Medulla oblongata (tissue), 1 donor: ENCODE data around the gene NUSAP1.
"Not testable (repeated sequence)": the region's sequence is repeated elsewhere in the genome, so short reads cannot be mapped to it uniquely, and the experiment has no call there.

Experiments used
- DNase-seq: peaks from one replicate; pipeline ENCODE4 v3.0.0-alpha.2; 2015; ENCODE audit errors: extremely low spot score

The NUSAP1 gene

DNA sequence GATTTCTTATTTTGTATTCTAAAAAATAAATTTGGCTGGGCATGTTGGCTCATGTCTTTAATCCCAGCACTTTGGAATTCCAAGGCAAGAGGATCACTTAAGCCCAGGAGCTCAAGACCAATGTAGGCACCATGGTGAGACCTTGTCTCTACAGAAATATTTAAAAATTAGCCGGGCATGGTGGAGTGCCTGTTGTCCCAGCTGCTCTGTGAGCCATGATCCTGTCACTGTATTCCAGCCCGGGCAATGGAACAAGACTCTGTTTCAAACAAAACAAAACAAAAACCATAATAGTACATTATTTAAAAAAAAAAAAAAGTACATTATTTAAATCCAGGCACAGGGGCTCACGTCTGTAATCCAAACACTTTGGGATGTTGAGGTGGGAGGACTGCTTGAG, 78.8 kb downstream of the NUSAP1 start:
- DNase-seq, result no peak

DNA sequence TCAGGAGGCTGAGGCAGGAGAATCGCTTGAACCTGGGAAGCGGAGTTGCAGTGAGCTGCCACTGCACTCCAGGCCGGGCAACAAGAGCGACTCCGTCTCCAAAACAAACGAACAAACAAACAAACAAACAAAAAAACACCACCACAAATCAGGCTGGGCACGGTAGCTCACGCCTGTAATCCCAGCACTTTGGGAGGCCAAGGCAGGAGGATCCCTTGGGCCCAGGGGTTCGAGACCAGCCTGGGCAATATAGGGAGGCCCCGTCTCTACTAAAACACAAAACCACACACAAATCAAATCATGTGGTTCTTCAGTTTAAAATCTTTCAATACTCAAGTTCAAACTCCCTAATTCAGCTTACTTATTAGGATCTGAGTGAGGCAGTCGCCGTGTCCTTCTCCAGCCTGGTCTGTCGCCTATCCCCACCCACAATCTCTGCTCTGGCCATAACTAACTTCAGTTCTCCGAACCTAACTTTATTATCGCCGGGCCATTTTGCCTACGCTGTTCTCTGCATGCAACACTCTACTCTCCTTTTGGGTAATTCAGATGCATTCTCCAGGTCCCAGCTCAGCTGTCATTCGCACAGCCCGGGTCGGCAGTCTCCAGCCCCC, 83.6 kb downstream of the NUSAP1 start:
- no peak for DNase-seq

DNA sequence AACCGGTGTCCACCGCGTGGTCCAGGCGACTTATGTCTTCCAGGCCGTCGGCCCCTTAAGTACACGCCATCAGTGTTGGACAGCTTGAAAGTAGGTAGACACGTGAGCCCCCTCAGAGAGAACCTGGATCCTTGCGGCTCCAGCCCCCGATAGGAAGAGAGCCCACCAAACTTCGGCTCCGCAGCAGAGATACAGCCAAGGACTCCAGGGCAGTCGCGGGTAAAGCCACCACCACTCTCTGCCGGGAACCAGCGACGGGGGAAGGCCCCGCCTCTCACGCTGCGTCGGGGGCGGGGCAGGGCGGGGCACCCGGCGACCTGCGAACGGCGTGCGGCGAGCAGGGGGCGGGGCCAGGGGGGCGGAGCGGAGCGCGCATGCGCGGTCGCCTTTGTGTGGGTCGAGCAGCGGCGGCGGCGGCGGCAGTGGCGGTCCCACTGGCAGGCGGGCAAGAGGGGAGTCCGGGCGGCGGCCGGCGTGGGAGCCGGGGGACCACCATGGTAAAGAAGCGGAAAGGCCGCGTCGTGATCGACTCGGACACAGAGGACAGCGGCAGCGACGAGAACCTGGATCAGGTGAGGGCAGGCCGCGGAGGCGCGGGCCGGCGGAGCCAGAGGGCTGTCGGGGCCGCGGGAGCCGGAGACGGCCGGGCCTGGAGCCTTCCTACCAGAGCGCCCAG, 84.2 kb downstream of the NUSAP1 start, which contains the start of gene RTF1:
Gene RTF1, plus strand, starts transcription at position 354 of the 676 bp plus-strand sequence. Its CDS starts 21 bp downstream, at position 375.
- peak; percentile 95 for DNase-seq

DNA sequence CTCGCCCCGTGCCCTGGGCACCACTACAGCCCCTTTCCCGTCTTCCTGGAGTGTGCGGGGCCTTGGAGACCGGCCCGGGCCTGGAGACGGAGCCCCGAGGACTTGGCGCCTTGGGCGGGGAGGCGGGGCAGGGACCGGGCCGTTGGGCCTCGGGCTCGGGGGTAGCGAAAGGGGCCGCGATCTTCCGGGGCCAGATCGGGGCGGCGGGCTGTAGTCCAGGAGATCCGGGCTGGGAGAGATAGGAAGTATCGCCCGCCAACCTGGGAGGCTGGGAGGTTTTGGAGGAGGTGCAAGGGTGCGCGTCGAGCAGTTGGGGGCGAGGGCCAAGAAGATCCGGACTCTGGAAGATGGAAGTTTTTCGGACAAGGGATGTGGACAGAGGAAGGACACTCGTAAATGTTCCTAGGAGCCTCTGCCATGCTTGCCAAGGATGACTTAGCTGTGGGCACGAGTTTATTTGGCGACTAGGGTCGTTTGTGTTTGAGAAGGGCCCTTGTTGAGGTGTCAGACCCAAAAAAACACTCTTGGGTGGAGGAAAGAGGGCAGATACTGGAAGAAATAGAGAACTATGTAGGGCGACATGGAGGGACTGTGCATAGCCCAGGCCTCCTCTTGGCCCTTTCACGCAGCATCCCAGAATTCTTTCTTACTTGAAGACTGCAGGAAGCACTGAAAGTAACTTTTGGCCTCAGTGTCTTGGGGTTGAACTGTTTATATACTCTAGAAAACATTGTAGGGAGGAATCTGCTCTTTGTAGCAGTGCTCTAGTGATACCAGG, 84.9 kb downstream of the NUSAP1 start:
- peak; percentile 39 for DNase-seq

DNA sequence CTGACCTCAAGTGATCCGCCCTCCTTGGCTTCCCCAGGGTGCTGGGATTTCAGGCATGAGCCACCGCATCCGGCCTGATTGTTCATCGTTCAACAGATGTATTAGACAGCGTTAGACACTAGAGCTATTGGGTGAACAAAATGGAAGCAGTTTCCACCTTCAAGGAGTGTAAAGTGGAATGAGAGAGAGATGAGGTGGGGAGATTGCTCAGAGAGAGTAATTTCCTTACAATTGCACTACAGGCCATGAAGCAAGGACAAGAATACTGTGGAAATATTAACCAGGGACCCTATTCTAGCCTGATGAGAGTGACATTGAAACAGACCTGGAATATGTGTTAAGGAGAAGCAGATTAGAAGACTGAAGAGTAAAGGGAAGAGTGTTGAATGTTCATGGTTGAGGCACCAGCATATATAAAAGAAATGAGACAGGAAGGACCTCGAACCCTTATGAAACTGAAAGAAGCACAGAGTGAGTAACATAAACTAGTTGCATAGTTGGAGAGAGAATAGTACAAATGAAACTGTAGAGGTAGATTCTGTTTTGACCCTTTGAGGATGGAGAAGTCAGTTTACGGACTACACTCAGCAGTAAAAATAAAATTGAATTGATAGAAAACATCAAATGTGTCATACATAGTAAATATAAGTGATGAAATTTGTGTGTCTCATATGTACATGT, 91.4 kb downstream of the NUSAP1 start:
- no peak for DNase-seq

DNA sequence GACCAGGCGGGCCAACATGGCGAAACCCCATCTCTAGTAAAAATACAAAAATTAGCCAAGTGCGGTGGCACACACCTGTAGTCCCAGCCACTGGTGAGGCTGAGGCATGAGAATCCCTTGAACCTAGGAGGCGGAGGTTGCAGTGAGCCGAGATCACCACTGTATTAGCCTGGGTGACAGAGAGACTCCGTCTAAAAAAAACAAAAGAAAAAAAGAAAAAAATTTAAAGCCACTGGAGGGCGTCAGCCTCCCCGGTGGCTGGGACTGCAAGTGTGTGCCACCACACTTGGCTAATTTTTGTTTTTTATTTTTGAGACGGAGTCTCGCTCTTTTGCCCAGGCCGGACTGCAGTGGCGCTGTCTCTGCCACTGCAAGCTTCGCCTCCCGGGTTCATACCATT, 92.1 kb downstream of the NUSAP1 start:
- no peak for DNase-seq

DNA sequence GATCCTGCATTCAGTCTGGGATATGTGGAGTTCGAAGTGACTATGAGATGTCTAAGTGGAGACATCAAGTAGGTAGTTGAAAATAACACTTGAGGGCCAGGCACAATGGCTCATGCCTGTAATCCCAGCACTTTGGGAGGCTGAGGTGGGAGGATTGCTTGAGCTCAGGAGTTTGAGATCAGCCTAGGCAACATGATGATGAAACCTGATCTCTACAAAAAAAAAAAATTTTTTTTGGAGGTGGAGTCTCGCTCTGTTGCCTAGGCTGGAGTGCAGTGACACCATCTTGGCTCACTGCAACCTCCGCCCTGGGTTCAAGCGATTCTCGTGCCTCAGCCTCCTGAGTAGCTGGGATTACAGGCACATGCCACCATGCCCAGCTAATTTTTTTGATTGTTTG, 93.2 kb downstream of the NUSAP1 start:
- not testable (repeated sequence) for DNase-seq

DNA sequence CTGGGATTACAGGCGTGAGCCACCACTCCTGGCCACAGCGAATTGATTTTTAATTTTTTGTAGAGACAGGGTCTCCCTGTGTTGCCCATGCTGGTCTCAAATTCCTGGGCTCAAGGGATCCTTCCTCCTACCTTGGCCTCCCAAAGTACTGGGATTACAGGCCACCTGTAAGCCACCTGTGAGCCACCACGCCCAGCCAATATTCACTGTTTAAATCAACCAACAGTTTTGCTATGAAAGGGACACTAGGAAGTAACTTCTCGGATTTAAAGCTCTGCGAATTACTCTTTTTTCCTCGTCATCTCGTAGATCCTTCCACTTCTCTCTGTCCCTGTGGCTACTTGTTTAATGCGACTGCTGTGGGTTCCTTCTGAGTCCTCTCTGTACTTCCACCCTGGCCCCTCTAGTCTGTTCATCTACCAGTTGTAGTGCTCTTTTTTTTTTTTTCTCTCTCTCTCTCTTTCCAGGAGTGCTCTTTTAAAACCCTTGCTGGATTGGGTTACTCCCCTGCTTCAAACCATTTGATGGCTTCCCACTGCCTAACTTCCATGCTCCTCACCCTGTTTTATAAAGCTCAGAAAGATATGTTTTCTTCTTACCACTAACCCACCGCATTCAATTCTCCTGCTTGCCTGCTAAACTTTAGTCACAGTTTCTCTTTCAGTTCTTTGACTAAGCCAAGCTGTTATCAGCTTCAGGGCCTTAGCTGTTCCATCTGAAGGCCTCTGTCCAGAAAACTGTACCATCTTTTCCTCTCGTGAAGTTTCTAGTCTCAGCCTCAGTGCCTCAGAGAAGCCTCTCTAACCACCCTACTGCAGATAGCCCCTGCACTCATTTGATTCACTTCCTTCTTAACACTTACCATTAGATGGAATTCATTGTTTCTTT, 96.6 kb downstream of the NUSAP1 start:
- no peak for DNase-seq
